Memory B cell (primary cell): ENCODE measurements around the gene ZNRF3.

Experiments
- ATAC-seq: fragments of 150-1000 bp; cut with Tn5 transposase; 2 replicates; pipeline ENCODE4 v1.10.0; 2021; ENCODE audit warnings: low read depth, mild to moderate bottlenecking, moderate library complexity
- DNase-seq, 2 donors: peaks; one replicate each; pipeline ENCODE4 v3.0.0; 2022; ENCODE audit warnings: low spot score in 2 of 2
- H3K27ac Mint-ChIP-seq: one replicate; pipeline ENCODE4 v1.8.0; 2022; ENCODE audit warnings: mild to moderate bottlenecking, moderate library complexity, mixed read lengths
- H3K27me3 Mint-ChIP-seq: one replicate; pipeline ENCODE4 v1.8.0; 2022; ENCODE audit warnings: mixed read lengths
- H3K36me3 Mint-ChIP-seq: one replicate; pipeline ENCODE4 v1.8.0; 2022; ENCODE audit warnings: mild to moderate bottlenecking, mixed read lengths
- H3K4me1 Mint-ChIP-seq: one replicate; pipeline ENCODE4 v1.8.0; 2022; ENCODE audit warnings: mixed read lengths
- H3K4me3 Mint-ChIP-seq: one replicate; pipeline ENCODE4 v1.8.0; 2022; ENCODE audit warnings: mild to moderate bottlenecking, moderate library complexity, mixed read lengths
- H3K9me3 Mint-ChIP-seq: one replicate; pipeline ENCODE4 v1.8.0; 2022; ENCODE audit warnings: mixed read lengths

ZNRF3 gene

GRCh38 chr22:29098296-29098695 lies 214.9 kb downstream of the ZNRF3 start:
- DNase-seq (no peak), ATAC-seq (no peak)
- no peaks in the 10 kb centered on the region for H3K36me3 Mint-ChIP-seq
- no peaks in the 10 kb centered on the region for H3K9me3 Mint-ChIP-seq
- no peaks in the 10 kb centered on the region for H3K4me1 Mint-ChIP-seq
- no peak overlapping the region for H3K4me3 Mint-ChIP-seq
- H3K27me3 Mint-ChIP-seq = peaks cover 4% of the 10 kb centered on the region
- H3K27ac Mint-ChIP-seq = no peak overlapping the region

GRCh38 chr22:29102300-29102699 lies 218.9 kb downstream of the ZNRF3 start:
- H3K4me3 Mint-ChIP-seq = no peak overlapping the region
- no peaks in the 10 kb centered on the region for H3K9me3 Mint-ChIP-seq
- DNase-seq = no peak
- no peak overlapping the region for H3K27ac Mint-ChIP-seq
- H3K36me3 Mint-ChIP-seq = no peaks in the 10 kb centered on the region
- ATAC-seq = no peak
- no peaks in the 10 kb centered on the region for H3K4me1 Mint-ChIP-seq
- H3K27me3 Mint-ChIP-seq = peaks cover 5% of the 10 kb centered on the region

- no peaks in the 10 kb centered on the region for H3K9me3 Mint-ChIP-seq
- H3K36me3 Mint-ChIP-seq = no peaks in the 10 kb centered on the region
These were observed 219.7 kb downstream of the ZNRF3 start for GRCh38 chr22:29103121-29103520.

GRCh38 chr22:29105468-29105867 lies 222.1 kb downstream of the ZNRF3 start:
- Mint-ChIP-seq H3K4me1 (no peaks in the 10 kb centered on the region), H3K36me3 (no peaks in the 10 kb centered on the region), H3K9me3 (no peaks in the 10 kb centered on the region), H3K27ac (no peak overlapping the region), H3K4me3 (no peak overlapping the region), H3K27me3 (peaks cover 11% of the 10 kb centered on the region)
- no peak for ATAC-seq
- DNase-seq = no peak

More at GRCh38 chr22:29103121-29103520, 219.7 kb downstream of the ZNRF3 start:
- no peaks in the 10 kb centered on the region for H3K4me1 Mint-ChIP-seq
- H3K27me3 Mint-ChIP-seq = peaks cover 5% of the 10 kb centered on the region
- DNase-seq = no peak
- no peak for ATAC-seq
- no peak overlapping the region for H3K4me3 Mint-ChIP-seq
- H3K27ac Mint-ChIP-seq = no peak overlapping the region

GRCh38 chr22:29106839-29107238 lies 223.5 kb downstream of the ZNRF3 start:
- no peaks in the 10 kb centered on the region for H3K36me3 Mint-ChIP-seq
- H3K9me3 Mint-ChIP-seq = no peaks in the 10 kb centered on the region
- no peak overlapping the region for H3K27ac Mint-ChIP-seq
- DNase-seq = no peak
- no peak for ATAC-seq
- H3K27me3 Mint-ChIP-seq = peaks cover 11% of the 10 kb centered on the region
- no peaks in the 10 kb centered on the region for H3K4me1 Mint-ChIP-seq
- H3K4me3 Mint-ChIP-seq = no peak overlapping the region
